ENCODE data around the gene CNKSR1.

The CNKSR1 gene

DNA sequence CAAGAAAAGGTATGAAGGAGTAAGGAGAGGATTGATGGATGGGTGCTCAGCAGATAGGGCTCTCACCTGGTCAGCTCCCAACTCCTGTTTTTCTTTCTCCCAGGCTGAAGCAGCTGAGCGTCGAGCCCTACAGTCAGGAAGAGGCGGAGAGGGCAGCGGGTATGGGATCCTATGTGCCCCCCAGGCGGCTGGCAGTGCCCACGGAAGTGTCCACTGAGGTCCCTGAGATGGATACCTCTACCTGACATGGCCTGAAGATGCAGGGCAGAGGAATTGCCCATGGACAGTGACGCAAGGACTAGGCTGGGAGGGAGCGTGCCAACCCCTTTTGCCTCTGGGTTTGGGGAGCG is 6.8 kb upstream of the CNKSR1 start:
- peaks cover 8% of the 10 kb centered on the region for H3K36me3 ChIP-seq (ENCODE audit: control insufficient read depth, insufficient read depth, low read length)
- no peak overlapping the region for H3K27ac ChIP-seq (ENCODE audit: low read depth, low read length)
- H3K27me3 ChIP-seq (ENCODE audit: control insufficient read depth, insufficient read depth, low read length) = 0 out of 2 replicates have a peak, but pooled peaks cover 4% of the 10 kb centered on the region
- H3K4me3 ChIP-seq (ENCODE audit: low read depth, low read length) = peak overlapping the region; percentile 83
- no peaks in the 10 kb centered on the region for H3K9me3 ChIP-seq (ENCODE audit: control insufficient read depth, insufficient read depth, low read length)
- H3K9ac ChIP-seq (ENCODE audit: low read depth, low read length) = 0 out of 2 replicates have a peak overlapping the region, but pooled peaks have one; percentile 78
- peaks cover 13% of the 10 kb centered on the region for H3K4me1 ChIP-seq (ENCODE audit: control insufficient read depth, insufficient read depth, low read length)

- Histone ChIP-seq H3K4me1 (ENCODE audit: control insufficient read depth, insufficient read depth, low read length) (peaks cover 9% of the 10 kb centered on the region), H3K4me3 (ENCODE audit: low read depth, low read length) (peak within 1 kb of the TSS; percentile 83; the same call in 1 of the 2 replicates), H3K36me3 (ENCODE audit: control insufficient read depth, insufficient read depth, low read length) (peaks cover 8% of the 10 kb centered on the region), H3K9ac (ENCODE audit: low read depth, low read length) (no peak within 1 kb of the TSS), H3K27me3 (ENCODE audit: control insufficient read depth, insufficient read depth, low read length) (no peaks in the 10 kb centered on the region), H3K27ac (ENCODE audit: low read depth, low read length) (no peak within 1 kb of the TSS), H3K9me3 (ENCODE audit: control insufficient read depth, insufficient read depth, low read length) (no peaks in the 10 kb centered on the region)
Observed at GRCh38 chr1:26171084-26172072, 5.9 kb upstream of the CNKSR1 start, which contains the start of gene ZNF593OS. Gene ZNF593OS (minus strand): TSS chr1:26171832. CDS start chr1:26171661, 171 bp downstream.

GRCh38 chr1:26175346-26175745 is 1.9 kb upstream of the CNKSR1 start:
- Histone ChIP-seq H3K4me3 (ENCODE audit: low read depth, low read length) (no peak overlapping the region), H3K27ac (ENCODE audit: low read depth, low read length) (no peak overlapping the region)

DNA sequence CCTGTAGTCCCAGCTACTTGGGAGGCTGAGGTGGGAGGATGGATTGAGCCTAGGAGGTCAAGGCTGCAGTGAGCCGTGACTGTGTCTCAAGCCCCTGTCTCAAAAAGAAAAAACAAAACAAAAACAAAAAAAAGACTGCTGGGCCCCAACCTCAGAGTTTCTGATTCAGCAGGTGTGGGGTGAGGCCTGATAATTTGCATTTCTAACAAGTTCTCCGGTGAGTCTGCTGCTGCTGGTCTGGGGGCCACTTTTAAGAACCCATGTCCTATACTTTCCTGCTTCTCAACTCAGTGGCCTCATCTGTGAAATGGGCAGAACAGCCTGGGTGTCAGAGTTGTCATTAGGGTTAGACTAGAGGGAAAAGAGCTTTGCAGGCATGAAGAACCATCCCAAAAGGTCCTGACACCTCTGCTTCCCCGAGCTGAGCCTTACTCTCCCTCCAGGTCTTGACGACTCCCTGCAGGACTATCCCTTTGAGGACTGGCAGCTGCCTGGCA is 2.8 kb downstream of the CNKSR1 start:
- Histone ChIP-seq H3K27ac (ENCODE audit: low read depth, low read length) (no peak overlapping the region), H3K9ac (ENCODE audit: low read depth, low read length) (no peak overlapping the region), H3K4me3 (ENCODE audit: low read depth, low read length) (no peak overlapping the region), H3K27me3 (ENCODE audit: control insufficient read depth, insufficient read depth, low read length) (no peaks in the 10 kb centered on the region), H3K4me1 (ENCODE audit: control insufficient read depth, insufficient read depth, low read length) (no peaks in the 10 kb centered on the region), H3K9me3 (ENCODE audit: control insufficient read depth, insufficient read depth, low read length) (no peaks in the 10 kb centered on the region), H3K36me3 (ENCODE audit: control insufficient read depth, insufficient read depth, low read length) (peaks cover 8% of the 10 kb centered on the region; the same call in 1 of the 2 replicates)

More at GRCh38 chr1:26175346-26175745, 1.9 kb upstream of the CNKSR1 start:
- Histone ChIP-seq H3K36me3 (ENCODE audit: control insufficient read depth, insufficient read depth, low read length) (peaks cover 8% of the 10 kb centered on the region), H3K27me3 (ENCODE audit: control insufficient read depth, insufficient read depth, low read length) (no peaks in the 10 kb centered on the region), H3K9ac (ENCODE audit: low read depth, low read length) (no peak overlapping the region), H3K4me1 (ENCODE audit: control insufficient read depth, insufficient read depth, low read length) (0 out of 2 replicates have a peak, but pooled peaks cover 3% of the 10 kb centered on the region), H3K9me3 (ENCODE audit: control insufficient read depth, insufficient read depth, low read length) (no peaks in the 10 kb centered on the region)

- Histone ChIP-seq H3K27me3 (ENCODE audit: control insufficient read depth, insufficient read depth, low read length) (no peaks in the 10 kb centered on the region), H3K9ac (ENCODE audit: low read depth, low read length) (no peak overlapping the region), H3K27ac (ENCODE audit: low read depth, low read length) (no peak overlapping the region), H3K4me1 (ENCODE audit: control insufficient read depth, insufficient read depth, low read length) (no peaks in the 10 kb centered on the region), H3K4me3 (ENCODE audit: low read depth, low read length) (no peak overlapping the region), H3K9me3 (ENCODE audit: control insufficient read depth, insufficient read depth, low read length) (no peaks in the 10 kb centered on the region), H3K36me3 (ENCODE audit: control insufficient read depth, insufficient read depth, low read length) (peaks cover 13% of the 10 kb centered on the region; the same call in 1 of the 2 replicates)
Observed at GRCh38 chr1:26181586-26182382, 4.5 kb downstream of the CNKSR1 start.

- no peaks in the 10 kb centered on the region for H3K4me1 ChIP-seq (ENCODE audit: control insufficient read depth, insufficient read depth, low read length)
- no peak overlapping the region for H3K9ac ChIP-seq (ENCODE audit: low read depth, low read length)
- no peaks in the 10 kb centered on the region for H3K9me3 ChIP-seq (ENCODE audit: control insufficient read depth, insufficient read depth, low read length)
Observed at GRCh38 chr1:26182383-26182696, 5.0 kb downstream of the CNKSR1 start.

DNA sequence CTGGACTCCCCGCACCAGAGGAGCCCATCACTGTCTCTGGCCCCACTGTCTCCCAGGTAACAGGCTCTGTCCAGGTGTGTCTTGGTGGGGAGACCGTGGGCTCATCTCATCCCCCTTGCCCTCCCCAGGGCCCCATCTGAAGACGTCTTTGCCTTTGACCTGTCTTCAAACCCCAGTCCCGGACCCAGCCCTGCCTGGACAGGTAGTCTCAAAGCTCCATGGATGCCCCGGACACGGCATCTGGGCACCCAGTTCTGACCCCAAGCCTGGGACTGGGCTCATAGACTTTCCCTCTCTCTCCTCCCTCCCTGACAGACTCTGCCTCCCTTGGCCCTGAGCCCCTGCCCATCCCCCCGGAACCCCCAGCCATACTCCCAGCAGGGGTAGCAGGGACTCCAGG is 6.8 kb downstream of the CNKSR1 start:
- no peaks in the 10 kb centered on the region for H3K9me3 ChIP-seq (ENCODE audit: control insufficient read depth, insufficient read depth, low read length)
- H3K9ac ChIP-seq (ENCODE audit: low read depth, low read length) = no peak overlapping the region
- no peak overlapping the region for H3K27ac ChIP-seq (ENCODE audit: low read depth, low read length)
- no peaks in the 10 kb centered on the region for H3K4me1 ChIP-seq (ENCODE audit: control insufficient read depth, insufficient read depth, low read length)
- peaks cover 23% of the 10 kb centered on the region for H3K36me3 ChIP-seq (ENCODE audit: control insufficient read depth, insufficient read depth, low read length)
- H3K27me3 ChIP-seq (ENCODE audit: control insufficient read depth, insufficient read depth, low read length) = no peaks in the 10 kb centered on the region
- no peak overlapping the region for H3K4me3 ChIP-seq (ENCODE audit: low read depth, low read length)

More at GRCh38 chr1:26182383-26182696, 5.0 kb downstream of the CNKSR1 start:
- H3K27ac ChIP-seq (ENCODE audit: low read depth, low read length) = no peak overlapping the region
- H3K27me3 ChIP-seq (ENCODE audit: control insufficient read depth, insufficient read depth, low read length) = no peaks in the 10 kb centered on the region
- H3K4me3 ChIP-seq (ENCODE audit: low read depth, low read length) = no peak overlapping the region
- H3K36me3 ChIP-seq (ENCODE audit: control insufficient read depth, insufficient read depth, low read length) = peaks cover 18% of the 10 kb centered on the region

- H3K9me3 ChIP-seq (ENCODE audit: control insufficient read depth, insufficient read depth, low read length) = no peaks in the 10 kb centered on the region
- H3K4me1 ChIP-seq (ENCODE audit: control insufficient read depth, insufficient read depth, low read length) = no peaks in the 10 kb centered on the region
- H3K36me3 ChIP-seq (ENCODE audit: control insufficient read depth, insufficient read depth, low read length) = peaks cover 25% of the 10 kb centered on the region
- no peak overlapping the region for H3K27ac ChIP-seq (ENCODE audit: low read depth, low read length)
- no peak overlapping the region for H3K9ac ChIP-seq (ENCODE audit: low read depth, low read length)
- no peaks in the 10 kb centered on the region for H3K27me3 ChIP-seq (ENCODE audit: control insufficient read depth, insufficient read depth, low read length)
- no peak overlapping the region for H3K4me3 ChIP-seq (ENCODE audit: low read depth, low read length)
Observed at GRCh38 chr1:26184883-26185282, 7.6 kb downstream of the CNKSR1 start.

DNA sequence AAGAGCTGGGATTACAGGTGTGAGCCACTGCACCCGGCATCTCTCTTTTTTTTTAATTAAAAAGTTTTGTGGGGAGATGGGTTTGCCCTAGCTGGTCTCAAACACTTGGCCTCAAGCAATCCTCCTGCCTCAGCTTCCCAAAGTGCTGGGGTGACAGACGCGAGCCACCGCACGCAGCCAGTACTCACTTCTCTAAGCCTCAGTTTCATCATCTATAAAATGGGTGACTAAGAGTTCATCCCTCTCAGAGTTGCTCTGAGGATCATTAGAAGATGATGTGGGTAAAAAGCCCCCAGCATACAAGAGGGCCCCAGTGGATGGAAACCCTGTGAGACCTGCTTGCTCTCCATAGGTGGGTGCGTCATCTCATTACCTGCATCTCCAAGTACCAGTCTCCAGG is 10.6 kb downstream of the CNKSR1 start:
- H3K27ac ChIP-seq (ENCODE audit: low read depth, low read length) = no peak overlapping the region
- peaks cover 7% of the 10 kb centered on the region for H3K4me1 ChIP-seq (ENCODE audit: control insufficient read depth, insufficient read depth, low read length)
- H3K9me3 ChIP-seq (ENCODE audit: control insufficient read depth, insufficient read depth, low read length) = no peaks in the 10 kb centered on the region
- H3K9ac ChIP-seq (ENCODE audit: low read depth, low read length) = no peak overlapping the region
- no peaks in the 10 kb centered on the region for H3K27me3 ChIP-seq (ENCODE audit: control insufficient read depth, insufficient read depth, low read length)
- peaks cover 25% of the 10 kb centered on the region for H3K36me3 ChIP-seq (ENCODE audit: control insufficient read depth, insufficient read depth, low read length)
- no peak overlapping the region for H3K4me3 ChIP-seq (ENCODE audit: low read depth, low read length)

DNA sequence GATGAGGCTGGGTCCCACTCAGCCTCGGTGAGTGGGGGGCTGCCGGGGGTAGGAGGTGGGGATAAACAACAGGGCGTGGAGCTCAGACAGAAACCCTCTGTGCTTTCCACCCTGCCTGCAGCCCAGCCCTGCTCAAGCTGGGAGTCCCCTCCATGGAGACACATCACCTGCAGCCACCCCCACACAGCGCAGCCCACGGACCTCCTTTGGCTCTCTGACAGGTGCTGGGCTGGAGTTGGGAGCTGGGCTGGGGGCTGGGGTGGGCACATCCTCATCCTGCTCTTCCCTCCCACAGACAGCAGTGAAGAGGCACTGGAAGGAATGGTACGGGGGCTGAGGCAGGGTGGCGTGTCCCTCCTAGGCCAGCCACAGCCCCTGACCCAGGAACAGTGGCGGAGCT is 11.2 kb downstream of the CNKSR1 start:
- Histone ChIP-seq H3K4me3 (ENCODE audit: low read depth, low read length) (no peak overlapping the region), H3K9ac (ENCODE audit: low read depth, low read length) (no peak overlapping the region), H3K27me3 (ENCODE audit: control insufficient read depth, insufficient read depth, low read length) (no peaks in the 10 kb centered on the region), H3K4me1 (ENCODE audit: control insufficient read depth, insufficient read depth, low read length) (peaks cover 7% of the 10 kb centered on the region), H3K27ac (ENCODE audit: low read depth, low read length) (no peak overlapping the region), H3K36me3 (ENCODE audit: control insufficient read depth, insufficient read depth, low read length) (peaks cover 22% of the 10 kb centered on the region), H3K9me3 (ENCODE audit: control insufficient read depth, insufficient read depth, low read length) (no peaks in the 10 kb centered on the region)
